Measurements from ENCODE around the gene DCP1B. TPM values are rescaled to one million over a fixed set of nuclear protein-coding genes. Genes with fewer than 3 reads are reported as not detected.

DCP1B gene
- total and polyA plus RNA-seq, 2 experiments from 2014 or later: 16.5 to 18.1 TPM

GRCh38 chr12:1965916-1966315 is 38.3 kb downstream of the DCP1B start:
- in situ Hi-C loops (cut with MboI): no loop called here
- H3K27me3 ChIP-seq (replicated peaks; ENCODE audit: insufficient read depth): no peaks in the 10 kb centered on the region
- no peak overlapping the region for H3K4me3 ChIP-seq
- no peaks in the 10 kb centered on the region for H3K9me2 ChIP-seq (ENCODE audit: insufficient read depth)
- H2AFZ ChIP-seq: no peak overlapping the region
- TF ChIP-seq EZH2 (IDR thresholded peaks at IDR 0.05; ENCODE audit: insufficient read depth, poor library complexity, severe bottlenecking) (no peak), EZH2phosphoT487 (IDR thresholded peaks at IDR 0.05; ENCODE audit: insufficient read depth, low read depth) (no peak)
- H3F3A ChIP-seq (ENCODE audit: insufficient read depth): no peaks in the 10 kb centered on the region
- 88% methylated on average over 2 of the region's 2 CpGs for WGBS, 2 experiments (ENCODE audit: low coverage in 1 of 2, low lambda C conversion rate in 2 of 2, missing lambda C conversion rate in 2 of 2)
- H3K4me2 ChIP-seq (ENCODE audit: unreplicated experiment): no peak overlapping the region
- H3K79me2 ChIP-seq (ENCODE audit: insufficient read depth): 0 out of 2 replicates have a peak, but pooled peaks cover 9% of the 10 kb centered on the region
- H4K20me1 ChIP-seq (ENCODE audit: insufficient read depth): no peaks in the 10 kb centered on the region
- no peaks in the 10 kb centered on the region for H3K4me1 ChIP-seq (ENCODE audit: insufficient read depth)
- DNase-seq: no peak
- H3K27ac ChIP-seq: no peak overlapping the region
- H3K9ac ChIP-seq: no peak overlapping the region
- no peaks in the 10 kb centered on the region for H3K9me3 ChIP-seq (ENCODE audit: low read depth)
- peaks cover 11% of the 10 kb centered on the region; the same call in 1 of the 2 replicates for H3K36me3 ChIP-seq (ENCODE audit: low read depth)

GRCh38 chr12:1962051-1963020 is 41.9 kb downstream of the DCP1B start:
- Histone ChIP-seq H3K27ac (no peak overlapping the region), H3K9me2 (ENCODE audit: insufficient read depth) (no peaks in the 10 kb centered on the region), H4K20me1 (ENCODE audit: insufficient read depth) (no peaks in the 10 kb centered on the region), H2AFZ (no peak overlapping the region), H3F3A (ENCODE audit: insufficient read depth) (no peaks in the 10 kb centered on the region), H3K9ac (no peak overlapping the region), H3K36me3 (ENCODE audit: low read depth) (peaks cover 18% of the 10 kb centered on the region; the same call in 1 of the 2 replicates), H3K4me2 (ENCODE audit: unreplicated experiment) (no peak overlapping the region), H3K79me2 (ENCODE audit: insufficient read depth) (no peaks in the 10 kb centered on the region), H3K27me3 (replicated peaks; ENCODE audit: insufficient read depth) (no peaks in the 10 kb centered on the region), H3K9me3 (ENCODE audit: low read depth) (no peaks in the 10 kb centered on the region), H3K4me1 (ENCODE audit: insufficient read depth) (no peaks in the 10 kb centered on the region), H3K4me3 (no peak overlapping the region)
- 97 to 98% methylated on average over 5 of the region's 5 CpGs for WGBS, 2 experiments (ENCODE audit: low coverage in 1 of 2, low lambda C conversion rate in 2 of 2, missing lambda C conversion rate in 2 of 2)
- TF ChIP-seq EZH2 (IDR thresholded peaks at IDR 0.05; ENCODE audit: insufficient read depth, poor library complexity, severe bottlenecking) (no peak), EZH2phosphoT487 (IDR thresholded peaks at IDR 0.05; ENCODE audit: insufficient read depth, low read depth) (no peak)
- in situ Hi-C loops (cut with MboI): no loop called here
- DNase-seq: no peak

GRCh38 chr12:1956716-1957115 is 47.5 kb downstream of the DCP1B start:
- Histone ChIP-seq H3K4me3 (no peak overlapping the region), H3K9me2 (ENCODE audit: insufficient read depth) (no peaks in the 10 kb centered on the region), H3K9ac (no peak overlapping the region), H3K79me2 (ENCODE audit: insufficient read depth) (no peaks in the 10 kb centered on the region), H3K4me2 (ENCODE audit: unreplicated experiment) (no peak overlapping the region), H3K36me3 (ENCODE audit: low read depth) (peaks cover 22% of the 10 kb centered on the region; the same call in 1 of the 2 replicates), H3K9me3 (ENCODE audit: low read depth) (no peaks in the 10 kb centered on the region), H2AFZ (no peak overlapping the region), H4K20me1 (ENCODE audit: insufficient read depth) (no peaks in the 10 kb centered on the region), H3K27ac (no peak overlapping the region), H3F3A (ENCODE audit: insufficient read depth) (no peaks in the 10 kb centered on the region), H3K4me1 (ENCODE audit: insufficient read depth) (no peaks in the 10 kb centered on the region), H3K27me3 (replicated peaks; ENCODE audit: insufficient read depth) (no peaks in the 10 kb centered on the region)
- TF ChIP-seq EZH2 (IDR thresholded peaks at IDR 0.05; ENCODE audit: insufficient read depth, poor library complexity, severe bottlenecking) (no peak), EZH2phosphoT487 (IDR thresholded peaks at IDR 0.05; ENCODE audit: insufficient read depth, low read depth) (no peak)
- DNase-seq: no peak
- WGBS, 2 experiments (ENCODE audit: low coverage in 1 of 2, low lambda C conversion rate in 2 of 2, missing lambda C conversion rate in 2 of 2): 96 to 97% methylated on average over 3 of the region's 3 CpGs
- in situ Hi-C loops (cut with MboI): no loop called here

GRCh38 chr12:1949771-1950470 is 54.3 kb downstream of the DCP1B start:
- Histone ChIP-seq H3K4me3 (no peak overlapping the region), H3K79me2 (ENCODE audit: insufficient read depth) (no peaks in the 10 kb centered on the region; the same call in 1 of the 2 replicates), H4K20me1 (ENCODE audit: insufficient read depth) (no peaks in the 10 kb centered on the region), H3K27ac (no peak overlapping the region), H2AFZ (no peak overlapping the region), H3K4me1 (ENCODE audit: insufficient read depth) (peaks cover 24% of the 10 kb centered on the region), H3F3A (ENCODE audit: insufficient read depth) (peaks cover 23% of the 10 kb centered on the region), H3K9ac (no peak overlapping the region), H3K27me3 (replicated peaks; ENCODE audit: insufficient read depth) (no peaks in the 10 kb centered on the region), H3K4me2 (ENCODE audit: unreplicated experiment) (no peak overlapping the region), H3K9me2 (ENCODE audit: insufficient read depth) (no peaks in the 10 kb centered on the region), H3K9me3 (ENCODE audit: low read depth) (no peaks in the 10 kb centered on the region), H3K36me3 (ENCODE audit: low read depth) (peaks cover 48% of the 10 kb centered on the region)
- no peak for TF ChIP-seq EZH2phosphoT487 (IDR thresholded peaks at IDR 0.05; ENCODE audit: insufficient read depth, low read depth)
- no peak for TF ChIP-seq EZH2 (IDR thresholded peaks at IDR 0.05; ENCODE audit: insufficient read depth, poor library complexity, severe bottlenecking)
- in situ Hi-C loops (cut with MboI): no loop called here
- 88 to 91% methylated on average over 15 of the region's 15 CpGs for WGBS, 2 experiments (ENCODE audit: low coverage in 1 of 2, low lambda C conversion rate in 2 of 2, missing lambda C conversion rate in 2 of 2)
- peak; percentile 11 for DNase-seq
